GM12864 (cell line): ENCODE measurements around the gene POLA2.
A peak's percentile ranks its signal among the peaks of the same experiment; 100 is the strongest.
"Not testable (repeated sequence)": the region's sequence is repeated elsewhere in the genome, so short reads cannot be mapped to it uniquely, and the experiment has no call there.

ENCODE experiments used
- DNase-seq: peaks from one replicate; pipeline ENCODE4 v3.0.0-alpha.2; 2011; ENCODE audit warnings: low read depth
- H3K4me3 ChIP-seq: 2 replicates; pipeline ENCODE4 v1.5.1; 2011; ENCODE audit warnings: mild to moderate bottlenecking, low read depth, low read length, control low read depth
- TF ChIP-seq, protein P1 (sequence below): IDR thresholded peaks from 2 replicates; pipeline ENCODE4 v1.5.1; 2011; ENCODE audit warnings: low read depth, mild to moderate bottlenecking, moderate library complexity, low read length, control low read depth, inconsistent platforms; ENCODE audit errors: missing control alignments

POLA2 gene

GRCh38 chr11:65225279-65226102, 36.3 kb upstream of the POLA2 start:
- DNase-seq, result no peak
- peak overlapping the region; percentile 43 for H3K4me3 ChIP-seq
- TF ChIP-seq, protein P1, sequence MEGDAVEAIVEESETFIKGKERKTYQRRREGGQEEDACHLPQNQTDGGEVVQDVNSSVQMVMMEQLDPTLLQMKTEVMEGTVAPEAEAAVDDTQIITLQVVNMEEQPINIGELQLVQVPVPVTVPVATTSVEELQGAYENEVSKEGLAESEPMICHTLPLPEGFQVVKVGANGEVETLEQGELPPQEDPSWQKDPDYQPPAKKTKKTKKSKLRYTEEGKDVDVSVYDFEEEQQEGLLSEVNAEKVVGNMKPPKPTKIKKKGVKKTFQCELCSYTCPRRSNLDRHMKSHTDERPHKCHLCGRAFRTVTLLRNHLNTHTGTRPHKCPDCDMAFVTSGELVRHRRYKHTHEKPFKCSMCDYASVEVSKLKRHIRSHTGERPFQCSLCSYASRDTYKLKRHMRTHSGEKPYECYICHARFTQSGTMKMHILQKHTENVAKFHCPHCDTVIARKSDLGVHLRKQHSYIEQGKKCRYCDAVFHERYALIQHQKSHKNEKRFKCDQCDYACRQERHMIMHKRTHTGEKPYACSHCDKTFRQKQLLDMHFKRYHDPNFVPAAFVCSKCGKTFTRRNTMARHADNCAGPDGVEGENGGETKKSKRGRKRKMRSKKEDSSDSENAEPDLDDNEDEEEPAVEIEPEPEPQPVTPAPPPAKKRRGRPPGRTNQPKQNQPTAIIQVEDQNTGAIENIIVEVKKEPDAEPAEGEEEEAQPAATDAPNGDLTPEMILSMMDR, result peak; percentile 58

- H3K4me3 ChIP-seq, result peak overlapping the region; percentile 43
- TF ChIP-seq, protein P1, result no peak
- DNase-seq, result no peak
These were observed 35.7 kb upstream of the POLA2 start for GRCh38 chr11:65226103-65226442.

GRCh38 chr11:65227879-65228278, 33.9 kb upstream of the POLA2 start:
- no peak overlapping the region for H3K4me3 ChIP-seq
- no peak for DNase-seq
- TF ChIP-seq, protein P1, result no peak

- H3K4me3 ChIP-seq, result no peak overlapping the region
- no peak for DNase-seq
- TF ChIP-seq, protein P1, result no peak
These were observed 25.3 kb upstream of the POLA2 start for GRCh38 chr11:65236194-65237059.

DNA sequence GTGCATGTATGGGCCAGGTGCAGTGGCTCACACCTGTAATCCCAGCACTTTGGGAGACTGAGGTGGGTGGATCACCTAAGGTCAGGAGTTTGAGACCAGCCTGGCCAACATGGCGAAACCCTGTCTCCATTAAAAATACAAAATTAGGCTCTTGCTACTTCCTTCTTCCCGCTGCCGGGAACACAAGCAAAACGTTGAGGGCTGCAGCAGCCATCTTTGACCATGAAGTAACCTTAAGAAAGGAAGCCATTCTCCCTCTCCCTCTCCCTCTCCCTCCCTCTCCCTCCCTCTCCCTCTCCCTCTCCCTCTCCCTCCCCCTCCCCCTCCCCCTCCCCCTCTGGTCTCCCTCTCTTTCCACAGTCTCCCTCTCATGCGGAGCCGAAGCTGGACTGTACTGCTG, 23.5 kb upstream of the POLA2 start:
- H3K4me3 ChIP-seq, DNase-seq: not testable (repeated sequence)

- DNase-seq, result no peak
- TF ChIP-seq, protein P1, result no peak
- H3K4me3 ChIP-seq, result no peak overlapping the region
These were observed 20.6 kb upstream of the POLA2 start for GRCh38 chr11:65241134-65241533.

- TF ChIP-seq, protein P1, result no peak
- DNase-seq, result no peak
- no peak overlapping the region for H3K4me3 ChIP-seq
These were observed 20.1 kb upstream of the POLA2 start for GRCh38 chr11:65241692-65242091.
